ENCODE data around the gene CLEC2A.

Gene CLEC2A

DNA sequence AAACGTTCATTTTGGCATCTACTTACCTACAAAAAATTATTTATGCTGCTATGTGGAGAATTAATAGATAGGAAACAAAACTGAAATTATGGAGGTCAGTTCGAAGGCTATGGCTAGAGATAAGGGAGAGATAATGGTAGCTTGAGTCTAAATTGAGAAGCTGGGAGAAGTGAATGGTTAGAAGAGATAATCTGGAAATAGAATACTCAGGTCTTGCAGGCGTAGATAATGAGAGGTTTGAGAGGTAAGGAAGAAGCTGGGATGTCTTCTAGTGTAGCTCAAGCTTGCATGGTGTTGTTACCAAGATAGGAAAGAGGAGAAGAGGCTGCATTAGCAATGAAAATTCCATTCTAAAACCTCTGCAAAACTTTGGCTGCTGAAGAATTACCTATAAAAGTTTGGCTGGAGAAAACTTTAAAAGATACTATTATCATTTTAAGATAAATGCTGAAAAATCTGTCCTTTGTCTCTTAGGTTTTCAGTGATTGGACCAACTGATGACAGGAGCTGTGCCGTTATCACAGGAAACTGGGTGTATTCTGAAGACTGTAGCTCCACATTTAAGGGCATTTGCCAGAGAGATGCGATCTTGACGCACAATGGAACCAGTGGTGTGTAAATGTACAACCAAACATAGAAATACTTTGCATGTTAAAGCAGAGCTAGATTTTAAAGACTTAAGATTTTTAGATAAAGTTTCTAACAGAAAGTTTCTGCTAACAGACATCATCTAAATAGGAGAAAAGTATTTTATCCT, 36.8 kb downstream of the CLEC2A start:
- no peak for DNase-seq (ENCODE audit: low read depth in 1 of 2, low spot score in 1 of 2)
- H3K27ac ChIP-seq (replicated peaks): no peak overlapping the region
- H3K4me3 ChIP-seq (replicated peaks; ENCODE audit: insufficient read depth, low read length): no peak overlapping the region
- H3K27me3 ChIP-seq (ENCODE audit: insufficient read depth, poor library complexity, severe bottlenecking): no peaks in the 10 kb centered on the region
- TF ChIP-seq, protein P1, sequence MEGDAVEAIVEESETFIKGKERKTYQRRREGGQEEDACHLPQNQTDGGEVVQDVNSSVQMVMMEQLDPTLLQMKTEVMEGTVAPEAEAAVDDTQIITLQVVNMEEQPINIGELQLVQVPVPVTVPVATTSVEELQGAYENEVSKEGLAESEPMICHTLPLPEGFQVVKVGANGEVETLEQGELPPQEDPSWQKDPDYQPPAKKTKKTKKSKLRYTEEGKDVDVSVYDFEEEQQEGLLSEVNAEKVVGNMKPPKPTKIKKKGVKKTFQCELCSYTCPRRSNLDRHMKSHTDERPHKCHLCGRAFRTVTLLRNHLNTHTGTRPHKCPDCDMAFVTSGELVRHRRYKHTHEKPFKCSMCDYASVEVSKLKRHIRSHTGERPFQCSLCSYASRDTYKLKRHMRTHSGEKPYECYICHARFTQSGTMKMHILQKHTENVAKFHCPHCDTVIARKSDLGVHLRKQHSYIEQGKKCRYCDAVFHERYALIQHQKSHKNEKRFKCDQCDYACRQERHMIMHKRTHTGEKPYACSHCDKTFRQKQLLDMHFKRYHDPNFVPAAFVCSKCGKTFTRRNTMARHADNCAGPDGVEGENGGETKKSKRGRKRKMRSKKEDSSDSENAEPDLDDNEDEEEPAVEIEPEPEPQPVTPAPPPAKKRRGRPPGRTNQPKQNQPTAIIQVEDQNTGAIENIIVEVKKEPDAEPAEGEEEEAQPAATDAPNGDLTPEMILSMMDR (IDR thresholded peaks at IDR 0.05; ENCODE audit: insufficient read depth, low read length): no peak
- TF ChIP-seq, protein P2, sequence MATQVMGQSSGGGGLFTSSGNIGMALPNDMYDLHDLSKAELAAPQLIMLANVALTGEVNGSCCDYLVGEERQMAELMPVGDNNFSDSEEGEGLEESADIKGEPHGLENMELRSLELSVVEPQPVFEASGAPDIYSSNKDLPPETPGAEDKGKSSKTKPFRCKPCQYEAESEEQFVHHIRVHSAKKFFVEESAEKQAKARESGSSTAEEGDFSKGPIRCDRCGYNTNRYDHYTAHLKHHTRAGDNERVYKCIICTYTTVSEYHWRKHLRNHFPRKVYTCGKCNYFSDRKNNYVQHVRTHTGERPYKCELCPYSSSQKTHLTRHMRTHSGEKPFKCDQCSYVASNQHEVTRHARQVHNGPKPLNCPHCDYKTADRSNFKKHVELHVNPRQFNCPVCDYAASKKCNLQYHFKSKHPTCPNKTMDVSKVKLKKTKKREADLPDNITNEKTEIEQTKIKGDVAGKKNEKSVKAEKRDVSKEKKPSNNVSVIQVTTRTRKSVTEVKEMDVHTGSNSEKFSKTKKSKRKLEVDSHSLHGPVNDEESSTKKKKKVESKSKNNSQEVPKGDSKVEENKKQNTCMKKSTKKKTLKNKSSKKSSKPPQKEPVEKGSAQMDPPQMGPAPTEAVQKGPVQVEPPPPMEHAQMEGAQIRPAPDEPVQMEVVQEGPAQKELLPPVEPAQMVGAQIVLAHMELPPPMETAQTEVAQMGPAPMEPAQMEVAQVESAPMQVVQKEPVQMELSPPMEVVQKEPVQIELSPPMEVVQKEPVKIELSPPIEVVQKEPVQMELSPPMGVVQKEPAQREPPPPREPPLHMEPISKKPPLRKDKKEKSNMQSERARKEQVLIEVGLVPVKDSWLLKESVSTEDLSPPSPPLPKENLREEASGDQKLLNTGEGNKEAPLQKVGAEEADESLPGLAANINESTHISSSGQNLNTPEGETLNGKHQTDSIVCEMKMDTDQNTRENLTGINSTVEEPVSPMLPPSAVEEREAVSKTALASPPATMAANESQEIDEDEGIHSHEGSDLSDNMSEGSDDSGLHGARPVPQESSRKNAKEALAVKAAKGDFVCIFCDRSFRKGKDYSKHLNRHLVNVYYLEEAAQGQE (IDR thresholded peaks at IDR 0.05; ENCODE audit: insufficient replicate concordance, low read depth): no peak
- TF ChIP-seq GABPA (IDR thresholded peaks at IDR 0.05; ENCODE audit: low read depth) (no peak), SPI1 (IDR thresholded peaks at IDR 0.05; ENCODE audit: borderline replicate concordance, low read depth) (no peak), POLR2AphosphoS5 (IDR thresholded peaks at IDR 0.05; ENCODE audit: low read depth) (no peak)

DNA sequence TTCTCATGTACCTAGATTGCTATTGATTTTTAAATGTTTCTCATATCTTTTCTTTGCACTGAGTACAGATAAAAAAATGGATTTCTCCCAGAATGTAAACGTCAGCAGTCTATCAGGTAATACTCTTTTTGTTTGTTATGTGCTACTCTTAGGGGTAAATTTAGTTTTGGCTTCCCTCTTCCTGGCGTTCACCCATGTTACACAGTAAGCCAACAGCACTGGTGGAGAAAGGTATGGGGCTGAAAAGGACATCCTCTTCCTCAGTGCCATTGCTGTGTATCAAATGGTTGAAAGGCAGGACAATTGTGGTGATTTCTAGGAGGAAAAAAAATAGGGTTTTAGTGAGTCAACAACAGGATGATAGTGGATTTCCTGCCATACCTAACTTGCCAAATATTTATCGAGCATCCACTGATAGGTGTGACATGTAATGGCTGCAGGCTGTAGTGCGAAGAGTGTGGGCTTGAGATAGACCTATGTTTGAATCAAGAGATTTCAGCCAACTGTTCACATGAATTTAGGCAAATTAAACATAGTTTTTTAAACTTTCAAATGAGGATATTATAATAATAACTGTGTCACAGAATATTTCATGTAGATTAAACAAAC, 43.4 kb downstream of the CLEC2A start:
- Histone ChIP-seq H3K4me3 (replicated peaks; ENCODE audit: insufficient read depth, low read length) (no peak overlapping the region), H3K27ac (replicated peaks) (no peak overlapping the region), H3K27me3 (ENCODE audit: insufficient read depth, poor library complexity, severe bottlenecking) (no peaks in the 10 kb centered on the region)
- TF ChIP-seq GABPA (IDR thresholded peaks at IDR 0.05; ENCODE audit: low read depth) (no peak), POLR2AphosphoS5 (IDR thresholded peaks at IDR 0.05; ENCODE audit: low read depth) (no peak), SPI1 (IDR thresholded peaks at IDR 0.05; ENCODE audit: borderline replicate concordance, low read depth) (no peak)
- TF ChIP-seq, protein P1 (IDR thresholded peaks at IDR 0.05; ENCODE audit: insufficient read depth, low read length): no peak
- TF ChIP-seq, protein P2 (IDR thresholded peaks at IDR 0.05; ENCODE audit: insufficient replicate concordance, low read depth): no peak
- DNase-seq (ENCODE audit: low read depth in 1 of 2, low spot score in 1 of 2): no peak

DNA sequence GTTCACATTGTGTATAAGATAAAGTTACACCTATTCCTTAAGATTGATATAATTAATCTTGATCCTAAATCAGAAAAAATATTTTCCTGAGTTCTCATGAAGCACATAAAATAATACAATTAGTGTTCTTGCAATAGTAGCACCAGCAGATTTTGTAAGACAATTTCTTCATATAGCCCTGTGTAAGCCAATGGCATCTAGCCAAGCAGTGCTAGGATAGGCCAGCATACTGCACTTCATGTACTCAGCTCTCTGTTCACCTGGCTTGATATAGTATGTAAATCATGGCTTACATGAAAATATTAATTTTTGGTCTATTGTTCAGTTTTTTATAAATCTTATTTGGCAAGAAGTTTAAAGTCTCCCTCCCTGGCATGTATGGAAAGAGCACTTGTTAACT, 49.0 kb downstream of the CLEC2A start:
- Histone ChIP-seq H3K4me3 (replicated peaks; ENCODE audit: insufficient read depth, low read length) (no peak overlapping the region), H3K27ac (replicated peaks) (no peak overlapping the region), H3K27me3 (ENCODE audit: insufficient read depth, poor library complexity, severe bottlenecking) (no peaks in the 10 kb centered on the region)
- peak in 1 of 2 experiments; percentile 45 for DNase-seq (ENCODE audit: low read depth in 1 of 2, low spot score in 1 of 2)
- TF ChIP-seq SPI1 (IDR thresholded peaks at IDR 0.05; ENCODE audit: borderline replicate concordance, low read depth): no peak

DNA sequence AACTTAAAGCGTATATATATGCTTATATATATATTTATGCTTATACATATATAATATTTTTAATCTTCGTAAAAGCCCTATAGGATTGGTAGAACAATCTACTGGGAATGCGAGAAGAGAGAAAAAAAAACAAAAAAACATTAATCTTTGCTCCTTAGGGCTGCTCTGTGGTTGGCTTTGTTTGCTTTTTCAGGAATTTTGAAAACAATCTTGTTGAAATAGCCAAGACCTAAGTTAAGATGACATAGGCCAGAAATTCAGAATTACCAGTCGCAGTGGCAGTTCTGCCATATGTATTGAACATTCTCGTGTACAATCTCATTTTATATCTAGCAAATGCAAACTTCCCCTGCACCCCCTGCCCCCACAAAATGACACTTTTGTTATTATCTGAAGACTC, 50.2 kb downstream of the CLEC2A start:
- TF ChIP-seq, protein P1 (IDR thresholded peaks at IDR 0.05; ENCODE audit: insufficient read depth, low read length): no peak
- TF ChIP-seq SPI1 (IDR thresholded peaks at IDR 0.05; ENCODE audit: borderline replicate concordance, low read depth) (no peak), POLR2AphosphoS5 (IDR thresholded peaks at IDR 0.05; ENCODE audit: low read depth) (no peak), GABPA (IDR thresholded peaks at IDR 0.05; ENCODE audit: low read depth) (no peak)
- TF ChIP-seq, protein P2 (IDR thresholded peaks at IDR 0.05; ENCODE audit: insufficient replicate concordance, low read depth): no peak
- Histone ChIP-seq H3K4me3 (replicated peaks; ENCODE audit: insufficient read depth, low read length) (no peak overlapping the region), H3K27ac (replicated peaks) (no peak overlapping the region)

More for the DNA sequence above, 50.2 kb downstream of the CLEC2A start:
- H3K27me3 ChIP-seq (ENCODE audit: insufficient read depth, poor library complexity, severe bottlenecking): no peaks in the 10 kb centered on the region
- no peak for DNase-seq (ENCODE audit: low read depth in 1 of 2, low spot score in 1 of 2)

Measured in HL-60 (cell line).